Choroid plexus epithelial cell (primary cell): Measurements from ENCODE around the gene HSPA4L.
A peak's percentile ranks its signal among the peaks of the same experiment; 100 is the strongest.

Experiments
- DNase-seq: peaks from one replicate; pipeline ENCODE4 v3.0.0-alpha.2; 2010; ENCODE audit warnings: low read depth
- H3K4me3 ChIP-seq: 2 replicates; pipeline ENCODE4 v1.5.1; 2011; ENCODE audit warnings: low read depth, mild to moderate bottlenecking, control low read depth, low read length, moderate library complexity
- CTCF ChIP-seq: conservative IDR thresholded peaks from 2 replicates; pipeline ENCODE4 v1.5.1; 2011; ENCODE audit warnings: low read depth, mild to moderate bottlenecking, control low read depth, inconsistent platforms, low read length, moderate library complexity

HSPA4L gene

GRCh38 chr4:127782275-127783025, at the start of gene HSPA4L:
Gene HSPA4L, plus strand, starts transcription at chr4:127782322. Its CDS starts 229 bp downstream, at chr4:127782551.
- DNase-seq, result peak; percentile 9
- TF ChIP-seq CTCF, result peak; percentile 30
- peak within 1 kb of the TSS; percentile 77 for H3K4me3 ChIP-seq

GRCh38 chr4:127732623-127733328, 49.3 kb upstream of the HSPA4L start:
- DNase-seq, result peak; percentile 76
- TF ChIP-seq CTCF, result peak; percentile 59
- no peak overlapping the region for H3K4me3 ChIP-seq

- H3K4me3 ChIP-seq, result no peak overlapping the region
- no peak for TF ChIP-seq CTCF
- DNase-seq, result no peak
Observed at GRCh38 chr4:127734976-127735375, 47.1 kb upstream of the HSPA4L start.

- TF ChIP-seq CTCF, result no peak
- H3K4me3 ChIP-seq, result no peak overlapping the region
- DNase-seq, result no peak
Observed at GRCh38 chr4:127737295-127737694, 44.8 kb upstream of the HSPA4L start.

GRCh38 chr4:127741247-127741646, 40.9 kb upstream of the HSPA4L start:
- H3K4me3 ChIP-seq, result no peak overlapping the region
- TF ChIP-seq CTCF, result no peak
- DNase-seq, result no peak

GRCh38 chr4:127747883-127748282, 34.2 kb upstream of the HSPA4L start:
- no peak for DNase-seq
- H3K4me3 ChIP-seq, result no peak overlapping the region
- no peak for TF ChIP-seq CTCF
